ENCODE results near the gene SUPT3H. TPM values are rescaled to one million over a fixed set of nuclear protein-coding genes. Genes with fewer than 3 reads are reported as not detected.
A peak's percentile ranks its signal among the peaks of the same experiment; 100 is the strongest.

SUPT3H gene
- total and polyA plus RNA-seq, 4 experiments from 2014 or later, result 11.8 to 13.6 (median 12.6) TPM

DNA sequence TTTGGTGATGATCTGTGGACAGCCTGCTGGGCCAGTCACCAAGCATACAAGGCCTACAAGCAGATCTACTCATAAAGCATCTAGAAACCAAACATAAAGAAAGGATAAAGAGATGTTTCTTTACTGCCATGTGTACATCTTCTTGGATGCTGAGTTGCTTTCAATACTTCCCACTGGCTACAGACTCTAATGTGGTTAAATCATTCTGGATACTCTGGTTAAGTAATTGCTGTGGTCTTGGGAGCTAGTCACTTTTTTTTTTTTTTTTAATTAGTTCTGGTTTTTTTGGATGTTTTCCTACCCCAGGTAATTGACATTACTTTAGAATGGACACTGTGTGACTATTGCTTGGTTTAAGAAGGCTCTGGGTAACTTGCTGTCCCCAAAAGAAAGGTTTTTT is 265.0 kb downstream of the SUPT3H start:
- no peak for DNase-seq

GRCh38 chr6:45109551-45109950 is 268.2 kb downstream of the SUPT3H start:
- Histone ChIP-seq H3K36me3 (ENCODE audit: insufficient read depth, low read length) (no peaks in the 10 kb centered on the region), H3K4me3 (ENCODE audit: low read length in 2 of 2) (no peak overlapping the region), H3K9me3 (ENCODE audit: control insufficient read depth in 1 of 2, low read length in 2 of 2) (no peaks in the 10 kb centered on the region), H3K4me1 (ENCODE audit: insufficient read depth, low read length) (no peaks in the 10 kb centered on the region), H3K27me3 (ENCODE audit: insufficient read depth, low read length) (no peaks in the 10 kb centered on the region), H3K27ac (ENCODE audit: low read depth, low read length) (no peak overlapping the region)
- ChIA-PET POLR2A (ENCODE audit: partially characterized antibody) (no interaction called here), CTCF (ENCODE audit: partially characterized antibody) (no interaction called here)
- Mint-ChIP-seq H3K4me3 (no peak overlapping the region), H3K27me3 (no peaks in the 10 kb centered on the region), H3K9me3 (no peaks in the 10 kb centered on the region), H3K4me1 (peaks cover 5 to 10% (median 8%) of the 10 kb centered on the region in 4 donors), H3K27ac (no peak overlapping the region), H3K36me3 (no peaks in the 10 kb centered on the region)
- no peak for DNase-seq
- intact Hi-C loops (cut with micrococcal nuclease), result no loop called here

More for the DNA sequence above, 265.0 kb downstream of the SUPT3H start:
- H3K9me3 ChIP-seq (ENCODE audit: control insufficient read depth in 1 of 2, low read length in 2 of 2), result no peaks in the 10 kb centered on the region
- H3K4me1 Mint-ChIP-seq, result peaks cover 14 to 24% (median 21%) of the 10 kb centered on the region in 4 donors
- H3K36me3 ChIP-seq (ENCODE audit: insufficient read depth, low read length), result no peaks in the 10 kb centered on the region
- ChIA-PET CTCF (ENCODE audit: partially characterized antibody) (no interaction called here), POLR2A (ENCODE audit: partially characterized antibody) (interaction anchor here (0.6 kb wide), 1 partner anchor 810 kb away, joined by 3 read pairs; no protein-coding TSS in a partner anchor)
- H3K27me3 Mint-ChIP-seq, result no peaks in the 10 kb centered on the region
- no peak overlapping the region for H3K27ac Mint-ChIP-seq
- H3K27ac ChIP-seq (ENCODE audit: low read depth, low read length), result no peak overlapping the region
- H3K4me1 ChIP-seq (ENCODE audit: insufficient read depth, low read length), result peaks cover 10% of the 10 kb centered on the region
- H3K36me3 Mint-ChIP-seq, result no peaks in the 10 kb centered on the region
- intact Hi-C loops (cut with micrococcal nuclease), result no loop called here
- no peak overlapping the region for H3K4me3 ChIP-seq (ENCODE audit: low read length in 2 of 2)
- no peak overlapping the region for H3K4me3 Mint-ChIP-seq
- no peaks in the 10 kb centered on the region for H3K9me3 Mint-ChIP-seq
- H3K27me3 ChIP-seq (ENCODE audit: insufficient read depth, low read length), result no peaks in the 10 kb centered on the region

- H3K9me3 Mint-ChIP-seq, result peaks cover 0 to 3% (median 0%) of the 10 kb centered on the region in 8 donors
- no peaks in the 10 kb centered on the region for H3K36me3 ChIP-seq (ENCODE audit: insufficient read depth, low read length)
- intact Hi-C loops (cut with micrococcal nuclease), result no loop called here
- H3K27ac ChIP-seq (ENCODE audit: low read depth, low read length), result no peak overlapping the region
- no peaks in the 10 kb centered on the region for H3K27me3 ChIP-seq (ENCODE audit: insufficient read depth, low read length)
- peaks cover 0 to 5% of the 10 kb centered on the region in 2 donors for H3K36me3 Mint-ChIP-seq
- no peak overlapping the region for H3K27ac Mint-ChIP-seq
- peaks cover 5 to 10% (median 8%) of the 10 kb centered on the region in 4 donors for H3K4me1 Mint-ChIP-seq
- H3K27me3 Mint-ChIP-seq, result no peaks in the 10 kb centered on the region
- no peak overlapping the region for H3K4me3 ChIP-seq (ENCODE audit: low read length in 2 of 2)
- H3K4me1 ChIP-seq (ENCODE audit: insufficient read depth, low read length), result no peaks in the 10 kb centered on the region
- DNase-seq, result no peak
- POLR2A ChIA-PET (ENCODE audit: partially characterized antibody), result no interaction called here
- CTCF ChIA-PET (ENCODE audit: partially characterized antibody), result no interaction called here
- H3K4me3 Mint-ChIP-seq, result no peak overlapping the region
- no peaks in the 10 kb centered on the region for H3K9me3 ChIP-seq (ENCODE audit: control insufficient read depth in 1 of 2, low read length in 2 of 2)
These were observed 272.4 kb downstream of the SUPT3H start for GRCh38 chr6:45105170-45105820.

- H3K4me1 Mint-ChIP-seq, result peaks cover 1 to 9% (median 4%) of the 10 kb centered on the region in 4 donors
- no peak overlapping the region for H3K4me3 ChIP-seq (ENCODE audit: low read length in 2 of 2)
- no peak overlapping the region for H3K27ac ChIP-seq (ENCODE audit: low read depth, low read length)
- no peak overlapping the region for H3K27ac Mint-ChIP-seq
- H3K9me3 ChIP-seq (ENCODE audit: control insufficient read depth in 1 of 2, low read length in 2 of 2), result no peaks in the 10 kb centered on the region
- peaks cover 0 to 5% of the 10 kb centered on the region in 2 donors for H3K36me3 Mint-ChIP-seq
- no peak overlapping the region for H3K4me3 Mint-ChIP-seq
- no peaks in the 10 kb centered on the region for H3K4me1 ChIP-seq (ENCODE audit: insufficient read depth, low read length)
- intact Hi-C loops (cut with micrococcal nuclease), result no loop called here
- no peaks in the 10 kb centered on the region for H3K27me3 ChIP-seq (ENCODE audit: insufficient read depth, low read length)
- H3K36me3 ChIP-seq (ENCODE audit: insufficient read depth, low read length), result no peaks in the 10 kb centered on the region
- ChIA-PET POLR2A (ENCODE audit: partially characterized antibody) (no interaction called here), CTCF (ENCODE audit: partially characterized antibody) (no interaction called here)
- peaks cover 0 to 3% (median 0%) of the 10 kb centered on the region in 8 donors for H3K9me3 Mint-ChIP-seq
- no peak for DNase-seq
- no peaks in the 10 kb centered on the region for H3K27me3 Mint-ChIP-seq
These were observed 273.3 kb downstream of the SUPT3H start for GRCh38 chr6:45104429-45104828.

- no peak overlapping the region for H3K27ac Mint-ChIP-seq
- Histone ChIP-seq H3K9me3 (ENCODE audit: control insufficient read depth in 1 of 2, low read length in 2 of 2) (no peaks in the 10 kb centered on the region), H3K36me3 (ENCODE audit: insufficient read depth, low read length) (no peaks in the 10 kb centered on the region), H3K4me1 (ENCODE audit: insufficient read depth, low read length) (no peaks in the 10 kb centered on the region), H3K27ac (ENCODE audit: low read depth, low read length) (no peak overlapping the region), H3K4me3 (ENCODE audit: low read length in 2 of 2) (no peak overlapping the region), H3K27me3 (ENCODE audit: insufficient read depth, low read length) (no peaks in the 10 kb centered on the region)
- intact Hi-C loops (cut with micrococcal nuclease), result no loop called here
- peaks cover 0 to 2% (median 0%) of the 10 kb centered on the region in 8 donors for H3K9me3 Mint-ChIP-seq
- POLR2A ChIA-PET (ENCODE audit: partially characterized antibody), result no interaction called here
- H3K4me3 Mint-ChIP-seq, result no peak overlapping the region
- no peak for DNase-seq
- peaks cover 0 to 11% of the 10 kb centered on the region in 2 donors for H3K36me3 Mint-ChIP-seq
- CTCF ChIA-PET (ENCODE audit: partially characterized antibody), result no interaction called here
- no peaks in the 10 kb centered on the region for H3K4me1 Mint-ChIP-seq
- peaks cover 0 to 1% of the 10 kb centered on the region in 2 donors for H3K27me3 Mint-ChIP-seq
These were observed 279.5 kb downstream of the SUPT3H start for GRCh38 chr6:45098256-45098655.

- H3K4me3 Mint-ChIP-seq, result no peak overlapping the region
- no peak overlapping the region for H3K4me3 ChIP-seq (ENCODE audit: low read length in 2 of 2)
- H3K27ac Mint-ChIP-seq, result no peak overlapping the region
- H3K27me3 Mint-ChIP-seq, result peaks cover 0 to 1% of the 10 kb centered on the region in 2 donors
- H3K9me3 ChIP-seq (ENCODE audit: control insufficient read depth in 1 of 2, low read length in 2 of 2), result no peaks in the 10 kb centered on the region
- ChIA-PET POLR2A (ENCODE audit: partially characterized antibody) (no interaction called here), CTCF (ENCODE audit: partially characterized antibody) (no interaction called here)
- H3K4me1 ChIP-seq (ENCODE audit: insufficient read depth, low read length), result no peaks in the 10 kb centered on the region
- H3K4me1 Mint-ChIP-seq, result no peaks in the 10 kb centered on the region
- no peaks in the 10 kb centered on the region for H3K27me3 ChIP-seq (ENCODE audit: insufficient read depth, low read length)
- no peak for DNase-seq
- H3K9me3 Mint-ChIP-seq, result peaks cover 0 to 2% (median 0%) of the 10 kb centered on the region in 8 donors
- H3K36me3 ChIP-seq (ENCODE audit: insufficient read depth, low read length), result no peaks in the 10 kb centered on the region
- peaks cover 0 to 6% of the 10 kb centered on the region in 2 donors for H3K36me3 Mint-ChIP-seq
- intact Hi-C loops (cut with micrococcal nuclease), result no loop called here
- H3K27ac ChIP-seq (ENCODE audit: low read depth, low read length), result no peak overlapping the region
These were observed 282.9 kb downstream of the SUPT3H start for GRCh38 chr6:45094831-45095230.

DNA sequence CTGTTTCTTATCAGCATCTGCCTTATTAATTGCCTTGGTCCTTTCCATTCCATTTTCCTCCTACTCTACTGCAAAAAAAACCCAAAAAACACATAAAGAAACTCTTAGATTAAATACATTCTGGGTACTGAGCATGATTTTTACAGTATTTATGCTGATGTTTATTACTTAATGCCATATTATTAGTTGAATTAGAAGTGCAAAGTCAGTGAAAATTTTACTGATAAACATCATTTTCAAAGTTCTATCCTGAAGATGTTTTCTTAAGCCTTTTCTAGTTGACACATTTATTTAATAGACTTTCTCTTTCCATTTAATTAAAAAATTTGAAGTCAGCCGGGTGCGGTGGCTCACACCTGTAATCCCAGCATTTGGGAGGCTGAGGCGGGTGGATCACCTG is 285.6 kb downstream of the SUPT3H start:
- Histone ChIP-seq H3K36me3 (ENCODE audit: insufficient read depth, low read length) (no peaks in the 10 kb centered on the region), H3K9me3 (ENCODE audit: control insufficient read depth in 1 of 2, low read length in 2 of 2) (no peaks in the 10 kb centered on the region), H3K4me1 (ENCODE audit: insufficient read depth, low read length) (no peaks in the 10 kb centered on the region), H3K27ac (ENCODE audit: low read depth, low read length) (no peak overlapping the region), H3K27me3 (ENCODE audit: insufficient read depth, low read length) (no peaks in the 10 kb centered on the region), H3K4me3 (ENCODE audit: low read length in 2 of 2) (no peak overlapping the region)
- no peaks in the 10 kb centered on the region for H3K4me1 Mint-ChIP-seq
- H3K9me3 Mint-ChIP-seq, result peaks cover 0 to 2% (median 0%) of the 10 kb centered on the region in 8 donors
- intact Hi-C loops (cut with micrococcal nuclease), result no loop called here
- no peak overlapping the region for H3K4me3 Mint-ChIP-seq
- CTCF ChIA-PET (ENCODE audit: partially characterized antibody), result no interaction called here
- no peak for DNase-seq
- peak overlapping the region in 1 of 7 donors; percentile 23 for H3K27ac Mint-ChIP-seq
- POLR2A ChIA-PET (ENCODE audit: partially characterized antibody), result no interaction called here
- no peaks in the 10 kb centered on the region for H3K27me3 Mint-ChIP-seq
- H3K36me3 Mint-ChIP-seq, result no peaks in the 10 kb centered on the region
